GM12891 (cell line): Measurements from ENCODE around the gene SEMA4D.

Experiments
- POLR2A ChIP-seq: IDR thresholded peaks from 2 replicates; pipeline ENCODE4 v1.6.1; 2011; ENCODE audit warnings: low read depth, low read length, control low read depth
- POLR2AphosphoS5 ChIP-seq: IDR thresholded peaks from 2 replicates; pipeline ENCODE4 v1.6.1; 2011; ENCODE audit warnings: low read depth, low read length, control low read depth

DNA sequence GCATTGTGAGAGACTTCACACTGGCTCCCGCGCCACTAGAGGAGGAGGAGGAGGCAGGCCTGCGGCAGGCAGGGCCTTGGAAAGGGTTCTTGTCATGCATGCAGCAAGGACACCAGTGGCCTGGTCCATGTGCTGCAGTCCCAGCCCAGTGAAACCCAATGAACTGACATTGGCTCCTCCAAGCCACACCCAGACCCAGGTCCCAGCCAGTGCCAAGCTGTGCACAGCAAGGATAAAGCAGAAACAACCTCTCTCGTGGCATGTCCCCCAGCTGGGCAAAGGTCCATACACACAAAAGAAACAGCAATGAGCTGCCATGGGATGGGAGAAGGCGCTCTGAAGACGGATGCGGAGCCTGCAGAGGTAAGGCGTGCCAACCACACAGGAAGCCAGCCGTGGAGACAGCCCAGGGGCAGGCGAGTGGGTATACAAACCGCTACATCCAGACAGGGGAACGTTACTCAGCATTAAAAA is 89.2 kb downstream of the SEMA4D start:
- TF ChIP-seq POLR2A (no peak), POLR2AphosphoS5 (no peak)
